ENCODE data around the gene ANKRD33B.

DNA sequence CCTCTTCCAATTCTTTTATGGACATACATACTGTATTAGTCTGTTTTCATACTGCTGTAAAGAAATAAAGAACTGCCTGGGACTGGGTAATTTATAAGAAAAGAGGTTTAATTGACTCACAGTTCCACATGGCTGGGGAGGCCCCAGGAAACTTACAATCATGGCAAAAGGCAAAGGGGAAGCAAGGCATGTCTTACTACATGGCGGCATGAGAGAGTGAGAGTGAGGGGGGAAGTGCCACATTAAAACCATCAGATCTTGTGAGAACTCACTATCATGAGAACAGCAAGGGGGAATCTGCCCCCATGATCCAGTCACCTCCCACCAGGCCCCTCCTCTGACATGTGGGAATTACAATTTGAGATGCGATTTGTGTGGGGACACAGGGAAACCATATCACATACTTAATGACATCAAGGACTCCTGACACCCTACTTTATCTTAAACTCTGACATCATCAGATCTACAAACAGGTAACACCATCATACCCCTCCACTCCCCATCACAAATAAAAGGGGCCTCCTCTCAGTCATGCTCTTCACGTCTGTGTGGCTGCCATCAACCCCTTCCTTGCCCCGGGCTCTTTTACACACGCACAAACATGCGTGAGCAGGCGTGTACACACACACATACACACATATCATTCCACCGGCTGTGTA lies 9.7 kb downstream of the ANKRD33B start:
- TF ChIP-seq, protein P1, sequence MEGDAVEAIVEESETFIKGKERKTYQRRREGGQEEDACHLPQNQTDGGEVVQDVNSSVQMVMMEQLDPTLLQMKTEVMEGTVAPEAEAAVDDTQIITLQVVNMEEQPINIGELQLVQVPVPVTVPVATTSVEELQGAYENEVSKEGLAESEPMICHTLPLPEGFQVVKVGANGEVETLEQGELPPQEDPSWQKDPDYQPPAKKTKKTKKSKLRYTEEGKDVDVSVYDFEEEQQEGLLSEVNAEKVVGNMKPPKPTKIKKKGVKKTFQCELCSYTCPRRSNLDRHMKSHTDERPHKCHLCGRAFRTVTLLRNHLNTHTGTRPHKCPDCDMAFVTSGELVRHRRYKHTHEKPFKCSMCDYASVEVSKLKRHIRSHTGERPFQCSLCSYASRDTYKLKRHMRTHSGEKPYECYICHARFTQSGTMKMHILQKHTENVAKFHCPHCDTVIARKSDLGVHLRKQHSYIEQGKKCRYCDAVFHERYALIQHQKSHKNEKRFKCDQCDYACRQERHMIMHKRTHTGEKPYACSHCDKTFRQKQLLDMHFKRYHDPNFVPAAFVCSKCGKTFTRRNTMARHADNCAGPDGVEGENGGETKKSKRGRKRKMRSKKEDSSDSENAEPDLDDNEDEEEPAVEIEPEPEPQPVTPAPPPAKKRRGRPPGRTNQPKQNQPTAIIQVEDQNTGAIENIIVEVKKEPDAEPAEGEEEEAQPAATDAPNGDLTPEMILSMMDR (conservative IDR thresholded peaks at IDR 0.05 in 1 of 2, IDR thresholded peaks at IDR 0.05 in 1 of 2; ENCODE audit: low read depth in 1 of 2, low read length in 2 of 2): no peak
- no peak for TF ChIP-seq EZH2 (IDR thresholded peaks at IDR 0.05; ENCODE audit: low read length, missing control alignments)

Measured in fibroblast of lung (primary cell).